Measurements from ENCODE around the gene PARD3B. TPM values are rescaled to one million over a fixed set of nuclear protein-coding genes. Genes with fewer than 3 reads are reported as not detected.

PARD3B gene
- total and polyA plus RNA-seq, 10 of the 15 experiments (the other 5 are each of a cell fraction or from before 2014, with no cell fraction given): 0.01 to 0.54 (median 0.07) TPM; not detected in 7

DNA sequence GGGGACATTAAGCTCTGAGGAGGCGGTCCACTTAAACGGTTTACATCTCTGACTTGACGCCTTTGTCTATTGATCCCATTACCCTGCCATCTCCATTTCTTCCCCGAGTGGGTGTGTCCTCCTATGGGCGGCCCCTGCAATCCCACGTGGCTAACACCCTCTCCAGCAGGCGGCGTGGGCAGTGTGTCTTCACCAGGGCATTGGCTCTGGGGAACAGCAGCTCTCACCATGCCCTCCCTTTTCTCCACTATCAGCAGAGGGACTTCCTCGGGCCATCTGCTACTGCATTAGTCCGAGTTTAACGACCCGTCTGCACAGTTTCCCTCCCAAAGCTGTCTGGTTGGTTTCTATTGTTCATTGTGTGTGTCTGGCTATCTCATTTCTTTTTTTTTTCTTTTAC is 625.1 kb downstream of the PARD3B start:
- CTCF ChIA-PET: no interaction called here

More for the DNA sequence above, 625.1 kb downstream of the PARD3B start:
- Histone ChIP-seq H3K36me3 (ENCODE audit: control insufficient read depth in 2 of 2, insufficient read depth in 2 of 2, low read length in 1 of 2) (no peaks in the 10 kb centered on the region), H3K4me2 (ENCODE audit: control insufficient read depth, insufficient read depth) (no peak overlapping the region), H3K9me3 (replicated peaks; ENCODE audit: control insufficient read depth, insufficient read depth, low read length) (no peaks in the 10 kb centered on the region), H3K4me3 (no peak overlapping the region), H2AFZ (ENCODE audit: control insufficient read depth, low read depth, low read length) (no peak overlapping the region), H3K27me3 (replicated peaks in 1 of 2; ENCODE audit: control insufficient read depth in 2 of 2, insufficient read depth in 2 of 2, low read length in 1 of 2) (no peaks in the 10 kb centered on the region), H3K27ac (ENCODE audit: control insufficient read depth, insufficient read depth) (no peak overlapping the region), H3K79me2 (ENCODE audit: control insufficient read depth, insufficient read depth, low read length) (no peaks in the 10 kb centered on the region), H4K20me1 (ENCODE audit: control insufficient read depth, insufficient read depth) (no peaks in the 10 kb centered on the region), H3K4me1 (ENCODE audit: control insufficient read depth, insufficient read depth, low read length) (no peaks in the 10 kb centered on the region), H3K9ac (ENCODE audit: control insufficient read depth, insufficient read depth, low read length) (no peak overlapping the region)
- ATAC-seq (no peak), DNase-seq (ENCODE audit: low read depth, low spot score) (no peak), FAIRE-seq (no peak)
- no peak for TF ChIP-seq YY1 (IDR thresholded peaks at IDR 0.05; ENCODE audit: low read depth, low read length)
- TF ChIP-seq, protein P1, sequence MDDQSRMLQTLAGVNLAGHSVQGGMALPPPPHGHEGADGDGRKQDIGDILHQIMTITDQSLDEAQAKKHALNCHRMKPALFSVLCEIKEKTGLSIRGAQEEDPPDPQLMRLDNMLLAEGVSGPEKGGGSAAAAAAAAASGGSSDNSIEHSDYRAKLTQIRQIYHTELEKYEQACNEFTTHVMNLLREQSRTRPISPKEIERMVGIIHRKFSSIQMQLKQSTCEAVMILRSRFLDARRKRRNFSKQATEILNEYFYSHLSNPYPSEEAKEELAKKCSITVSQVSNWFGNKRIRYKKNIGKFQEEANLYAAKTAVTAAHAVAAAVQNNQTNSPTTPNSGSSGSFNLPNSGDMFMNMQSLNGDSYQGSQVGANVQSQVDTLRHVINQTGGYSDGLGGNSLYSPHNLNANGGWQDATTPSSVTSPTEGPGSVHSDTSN (IDR thresholded peaks at IDR 0.05; ENCODE audit: insufficient replicate concordance, low read depth, low read length): no peak
- TF ChIP-seq MEF2A (IDR thresholded peaks at IDR 0.05; ENCODE audit: insufficient read depth, low read depth, low read length): no peak
- no peak for TF ChIP-seq ELK1 (IDR thresholded peaks at IDR 0.05; ENCODE audit: low read depth, low read length)
- TF ChIP-seq SMARCA5 (IDR thresholded peaks at IDR 0.05): no peak
- TF ChIP-seq, protein P2, sequence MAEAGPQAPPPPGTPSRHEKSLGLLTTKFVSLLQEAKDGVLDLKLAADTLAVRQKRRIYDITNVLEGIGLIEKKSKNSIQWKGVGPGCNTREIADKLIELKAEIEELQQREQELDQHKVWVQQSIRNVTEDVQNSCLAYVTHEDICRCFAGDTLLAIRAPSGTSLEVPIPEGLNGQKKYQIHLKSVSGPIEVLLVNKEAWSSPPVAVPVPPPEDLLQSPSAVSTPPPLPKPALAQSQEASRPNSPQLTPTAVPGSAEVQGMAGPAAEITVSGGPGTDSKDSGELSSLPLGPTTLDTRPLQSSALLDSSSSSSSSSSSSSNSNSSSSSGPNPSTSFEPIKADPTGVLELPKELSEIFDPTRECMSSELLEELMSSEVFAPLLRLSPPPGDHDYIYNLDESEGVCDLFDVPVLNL (IDR thresholded peaks at IDR 0.05; ENCODE audit: low read depth, low read length): no peak
- TF ChIP-seq WRNIP1 (IDR thresholded peaks at IDR 0.05; ENCODE audit: borderline replicate concordance, low read depth, low read length): no peak
- POLR2A ChIA-PET: no interaction called here
- WGBS (ENCODE audit: insufficient coverage, insufficient replicate concordance, low lambda C conversion rate, missing lambda C conversion rate): 54% methylated on average over 12 of the region's 12 CpGs
- BruUV-seq (replicated peaks): no TSS peak
- in situ Hi-C loops (cut with MboI) (no loop called here), intact Hi-C loops (cut with micrococcal nuclease; ENCODE audit: unreplicated experiment) (no loop called here)
- RAD21 ChIA-PET (ENCODE audit: unreplicated experiment): no interaction called here
- SMC1A ChIA-PET (ENCODE audit: uncharacterized antibody, unreplicated experiment): no interaction called here
